ENCODE measurements around the gene TANGO2.

TANGO2 gene

DNA sequence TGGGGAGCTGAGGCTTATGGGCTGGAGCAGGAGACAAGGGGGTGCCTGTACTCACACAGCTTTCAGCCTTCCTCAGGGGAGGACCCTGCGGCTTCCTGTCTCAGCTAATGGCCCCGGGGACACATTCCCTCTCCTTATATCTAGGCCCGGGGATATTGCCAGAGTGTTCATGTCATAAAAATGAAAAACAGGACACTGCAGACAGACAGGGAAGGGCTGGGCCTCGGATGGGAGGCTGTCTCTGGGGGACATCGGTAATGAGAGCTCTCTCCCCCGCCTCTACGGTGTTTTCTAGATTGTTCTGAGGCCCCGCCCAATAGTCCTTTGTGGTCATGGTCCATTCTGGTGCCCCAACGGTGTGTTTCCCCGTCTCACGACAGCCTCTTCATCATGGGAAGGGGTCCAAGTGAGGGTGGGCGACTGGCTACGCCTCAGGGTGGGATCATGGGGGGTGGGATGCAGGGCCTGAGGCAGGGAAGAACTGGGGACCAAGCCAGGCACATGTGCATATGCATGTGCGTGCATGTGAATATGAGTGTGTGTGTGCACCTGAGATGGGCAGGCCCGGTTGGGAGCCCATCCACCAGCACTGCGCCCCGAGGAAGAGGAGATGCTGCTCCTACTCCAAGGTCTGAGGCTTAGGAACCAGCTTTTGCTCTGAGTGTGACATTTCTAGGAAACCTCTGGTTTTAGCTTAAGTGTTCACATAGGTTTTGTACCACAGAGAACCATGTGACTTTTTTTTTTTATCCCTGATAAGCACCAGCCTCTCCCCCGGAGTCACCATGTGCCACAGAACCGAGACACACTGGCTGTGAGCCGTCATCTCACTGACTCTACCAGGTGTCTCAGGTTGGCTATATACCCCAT, 9.6 kb upstream of the TANGO2 start:
- in situ Hi-C loops (cut with MboI; ENCODE audit: low sequenced_read_pairs): no loop called here

DNA sequence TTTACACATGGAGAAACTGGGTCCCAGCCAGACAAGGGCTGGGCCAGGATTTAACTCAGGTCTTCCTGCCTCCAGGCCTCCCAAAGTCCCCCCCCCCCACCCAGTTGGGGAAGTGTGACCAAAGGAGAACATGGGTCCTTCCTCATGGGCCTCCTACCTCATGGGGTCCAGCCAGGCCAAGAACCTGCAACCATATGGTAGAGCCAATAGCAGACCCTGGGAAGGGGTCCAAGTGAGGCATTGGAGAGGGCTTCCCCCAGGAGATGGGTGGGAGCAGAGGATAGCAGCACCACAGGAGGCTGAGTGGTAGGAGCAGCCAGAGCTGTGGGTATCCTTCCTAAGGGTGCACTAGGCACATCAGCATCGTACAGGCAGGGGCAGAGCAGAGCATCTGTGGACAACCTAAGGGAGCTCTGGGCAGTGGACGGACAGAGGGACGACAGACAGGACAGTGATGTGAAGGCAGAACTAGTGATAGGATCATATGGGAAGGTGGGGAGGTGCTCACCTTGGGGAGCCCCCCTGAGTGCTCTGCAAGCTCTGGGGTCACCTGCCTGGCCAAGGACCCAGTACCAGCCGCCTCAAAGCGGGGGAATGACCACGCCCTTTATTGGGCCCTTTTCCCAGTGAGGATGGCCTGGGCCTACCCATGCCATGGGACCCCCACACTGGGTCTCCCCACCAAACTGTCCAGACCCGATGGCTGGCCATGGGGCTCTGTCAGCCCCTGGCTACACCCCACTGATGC, 8.7 kb upstream of the TANGO2 start:
- in situ Hi-C loops (cut with MboI; ENCODE audit: low sequenced_read_pairs): no loop called here

DNA sequence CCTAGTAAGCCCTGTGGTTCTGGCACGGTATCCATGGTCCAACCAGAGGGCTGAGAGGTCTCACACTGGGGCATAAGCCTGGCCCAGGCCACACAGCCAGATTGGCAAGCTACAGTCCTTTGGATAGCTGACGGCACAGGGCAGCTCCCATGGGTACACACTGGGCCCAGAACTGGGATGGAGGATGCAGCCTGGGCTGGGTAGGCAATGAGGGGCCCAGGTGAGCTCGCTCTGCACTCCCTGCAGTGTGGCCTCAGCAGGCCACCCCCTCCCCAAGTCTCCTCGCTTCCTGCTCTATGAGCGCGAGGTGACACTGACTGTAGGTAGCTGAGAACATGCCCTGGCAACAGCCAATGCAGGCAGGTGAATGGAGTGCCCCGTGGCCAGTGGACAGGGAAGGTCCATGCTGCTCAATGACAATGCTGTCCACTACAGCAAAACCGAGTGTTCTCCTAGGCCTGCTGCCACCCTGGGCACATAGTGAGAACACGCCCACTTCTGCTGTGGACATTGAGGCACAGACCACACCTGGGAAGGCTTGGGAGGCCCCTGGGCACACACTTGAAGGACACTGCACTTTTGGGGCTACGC, 8.1 kb upstream of the TANGO2 start:
- in situ Hi-C loops (cut with MboI; ENCODE audit: low sequenced_read_pairs): no loop called here

DNA sequence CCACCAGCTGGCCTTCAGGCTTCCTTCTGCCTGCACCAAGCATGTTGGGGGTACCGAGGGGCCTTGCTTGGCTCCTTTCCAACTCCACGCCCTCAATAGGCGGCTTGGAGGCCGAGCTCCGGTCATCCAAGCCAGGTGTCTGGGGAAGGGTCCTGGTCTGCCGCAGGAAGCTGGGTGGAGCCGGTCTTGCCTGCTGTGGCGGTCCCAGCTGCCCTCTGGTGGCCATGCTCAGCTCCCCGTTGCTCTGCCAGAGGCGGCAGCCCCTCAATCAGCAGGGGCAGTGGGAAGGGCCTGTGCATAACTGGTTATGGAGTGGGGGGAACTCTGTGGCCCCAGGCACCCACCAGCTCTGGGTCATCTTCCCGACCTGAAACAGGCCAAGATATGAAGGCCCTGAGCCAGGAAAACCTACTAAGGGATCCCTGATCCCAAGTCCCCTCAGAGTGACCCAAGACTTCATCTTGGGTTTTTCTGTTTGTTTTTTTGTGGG, 7.5 kb upstream of the TANGO2 start:
- in situ Hi-C loops (cut with MboI; ENCODE audit: low sequenced_read_pairs): no loop called here

DNA sequence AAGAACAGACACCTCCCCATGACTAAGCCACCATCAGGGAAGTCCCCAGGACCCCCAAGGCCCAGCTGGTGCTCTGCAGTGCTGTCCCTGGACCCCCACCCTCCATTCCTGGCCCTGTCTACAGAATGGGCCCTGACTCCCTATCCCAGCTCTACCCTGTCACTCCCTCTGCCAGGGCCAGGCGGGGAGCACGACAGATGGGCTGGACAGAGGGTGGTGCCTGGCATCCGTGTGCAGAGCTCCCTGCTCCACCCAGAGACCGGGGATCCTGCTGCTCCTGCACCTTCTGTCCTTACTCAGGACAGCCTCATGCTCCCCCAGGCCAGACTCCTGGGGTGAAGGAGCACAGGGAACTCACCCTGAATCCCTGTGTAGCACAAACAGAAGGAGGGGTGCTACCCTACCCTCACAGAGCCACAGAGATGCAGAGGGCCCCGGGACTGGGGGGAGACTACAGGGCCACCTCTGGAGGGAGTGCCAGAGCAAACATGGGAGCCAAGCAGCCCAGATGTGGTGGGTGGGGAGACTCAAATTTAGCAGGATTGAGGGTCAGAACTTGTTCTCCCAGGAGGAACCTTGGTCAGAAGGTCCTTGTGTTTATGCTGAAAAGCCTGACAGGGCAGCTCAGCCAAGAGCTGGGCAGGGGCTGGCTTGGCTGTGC, 6.3 kb upstream of the TANGO2 start:
- in situ Hi-C loops (cut with MboI; ENCODE audit: low sequenced_read_pairs): no loop called here

DNA sequence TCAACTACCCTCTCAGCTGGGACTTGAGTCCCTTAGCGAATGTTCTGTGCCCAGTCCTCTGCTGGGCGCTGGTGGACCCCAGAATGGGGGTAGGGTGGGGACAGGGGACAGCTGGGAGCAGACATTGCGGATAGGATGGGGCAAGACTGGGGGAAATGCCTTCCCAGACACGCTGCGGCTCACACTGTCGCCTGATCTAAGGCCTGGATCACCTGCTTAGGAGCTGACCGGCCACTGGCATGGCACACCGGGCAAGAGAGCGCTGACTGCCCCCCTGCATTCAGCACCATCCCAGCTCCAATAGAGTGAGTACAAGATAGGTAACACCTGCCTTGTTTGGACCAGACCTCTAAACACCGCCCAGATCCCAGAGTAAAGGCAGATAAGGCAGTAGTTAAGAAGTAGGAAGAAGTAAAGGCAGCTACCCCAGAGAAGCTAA, 5.7 kb upstream of the TANGO2 start:
- in situ Hi-C loops (cut with MboI; ENCODE audit: low sequenced_read_pairs): no loop called here

DNA sequence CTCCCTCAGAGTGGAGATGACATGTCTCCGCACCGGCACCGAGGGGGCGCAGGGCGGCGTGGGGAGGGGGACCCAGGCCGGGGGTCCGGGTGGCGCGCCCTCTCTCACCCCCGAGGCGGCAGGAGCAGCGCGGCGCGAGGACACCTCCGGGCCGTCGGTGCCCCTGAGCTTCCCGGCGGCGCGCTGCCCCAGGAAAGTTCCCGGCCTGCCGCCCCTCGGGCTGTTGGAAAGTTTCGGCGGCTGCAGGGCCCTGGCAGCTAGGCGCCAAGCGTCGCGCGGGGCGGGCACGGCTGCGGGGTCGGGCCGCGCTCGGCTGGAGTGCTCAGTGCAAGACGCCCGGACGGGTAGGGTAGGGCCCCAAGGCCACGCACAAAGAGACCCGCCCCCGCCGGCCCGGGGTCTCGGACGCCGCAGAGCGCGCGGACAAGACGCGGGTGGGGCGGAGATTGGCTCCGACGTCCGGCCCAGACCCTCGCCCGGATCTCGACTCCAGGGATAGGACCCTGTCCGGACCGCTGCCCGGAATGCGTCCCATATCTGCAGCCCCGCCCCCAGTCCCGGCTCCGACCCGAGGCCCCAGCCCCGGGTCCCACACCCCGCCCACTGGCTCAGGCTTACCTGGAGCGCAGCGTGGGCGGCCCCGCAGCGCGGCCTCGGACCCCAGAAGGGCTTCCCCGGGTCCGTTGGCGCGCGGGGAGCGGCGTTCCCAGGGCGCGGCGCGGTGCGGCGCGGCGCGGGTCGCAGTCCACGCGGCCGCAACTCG, 4.8 kb upstream of the TANGO2 start:
- in situ Hi-C loops (cut with MboI; ENCODE audit: low sequenced_read_pairs): no loop called here

DNA sequence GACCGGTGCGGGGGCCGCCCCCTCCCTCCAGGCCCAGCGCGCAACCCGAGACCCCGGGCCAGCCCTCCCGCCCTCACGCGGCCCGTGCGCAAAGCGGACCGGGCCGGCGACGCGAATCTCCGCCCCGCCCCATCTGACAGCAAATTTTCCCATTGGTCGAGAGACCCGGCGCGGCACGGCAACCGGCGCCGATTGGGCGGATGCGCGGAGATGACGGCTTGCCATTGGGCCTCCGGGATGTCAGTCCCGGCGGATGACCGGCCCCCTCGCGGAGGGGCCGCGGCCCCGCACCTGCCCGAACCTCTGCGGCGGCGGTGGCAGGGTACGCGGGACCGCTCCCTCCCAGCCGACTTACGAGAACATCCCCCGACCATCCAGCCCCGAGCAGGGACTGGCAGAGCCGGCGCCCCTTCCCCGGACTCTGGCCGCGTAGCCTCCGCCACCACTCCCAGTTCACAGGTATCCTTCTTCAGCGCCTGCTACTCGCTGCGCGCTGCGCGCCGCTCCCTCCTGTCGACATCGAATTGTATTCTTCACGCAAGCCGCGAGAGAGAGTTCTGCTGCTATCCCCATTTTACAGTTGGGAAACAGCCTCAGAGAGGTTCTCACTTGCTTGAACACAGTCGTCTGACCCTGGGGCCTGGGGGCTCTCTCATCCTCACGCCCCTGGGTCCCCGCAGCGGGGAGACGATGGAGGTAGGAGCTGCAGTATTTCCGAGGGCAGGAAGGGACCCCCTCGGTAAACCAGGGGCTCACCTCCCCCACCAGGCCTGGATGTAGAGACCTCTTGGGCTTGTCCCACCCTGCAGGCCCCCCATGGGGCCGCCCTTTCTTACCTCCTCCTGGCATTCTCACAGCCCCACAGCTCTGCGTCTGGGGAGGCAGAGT, 3.9 kb upstream of the TANGO2 start, which contains the start of gene ARVCF:
TSS of gene ARVCF (minus strand) at position 90 of the 888 bp plus-strand sequence. CDS start 26,029 bp downstream, outside the sequence.
- in situ Hi-C loops (cut with MboI; ENCODE audit: low sequenced_read_pairs): no loop called here

DNA sequence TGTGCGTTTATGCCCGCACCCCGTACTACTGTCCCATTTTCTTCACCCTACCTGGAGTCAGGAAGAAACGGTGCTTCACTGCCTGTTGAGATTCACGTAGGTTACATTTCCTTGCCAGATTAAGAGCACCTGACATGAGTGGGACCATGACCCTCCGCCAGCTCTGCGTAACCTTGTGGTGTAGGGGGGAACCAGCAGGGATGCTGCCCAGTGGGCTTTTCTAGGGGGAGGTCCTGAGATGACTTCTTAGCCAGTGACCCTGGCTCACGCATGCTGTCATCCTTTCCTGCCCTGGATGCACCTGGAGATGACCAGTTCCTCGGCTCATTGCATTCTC, 3.3 kb upstream of the TANGO2 start:
- in situ Hi-C loops (cut with MboI; ENCODE audit: low sequenced_read_pairs): no loop called here

DNA sequence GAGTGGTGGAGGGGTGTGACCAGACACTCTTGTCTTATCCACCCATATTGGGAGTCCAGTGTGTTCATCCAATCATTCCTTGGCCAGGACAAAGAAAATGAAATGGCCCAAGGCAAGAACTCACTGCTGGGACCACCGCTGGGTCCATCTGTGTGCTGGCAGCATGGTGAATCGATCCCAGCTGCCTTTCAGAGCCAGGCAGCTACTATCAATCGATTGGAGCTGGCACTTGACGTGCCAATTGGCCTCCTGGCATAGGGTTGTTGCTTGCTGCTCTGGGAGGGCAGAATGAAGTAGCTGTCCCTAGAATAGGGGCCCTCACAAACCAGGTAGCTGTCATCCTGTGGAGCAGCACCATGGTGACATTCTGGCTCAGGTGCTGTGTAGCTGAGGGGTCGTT, 2.9 kb upstream of the TANGO2 start:
- in situ Hi-C loops (cut with MboI; ENCODE audit: low sequenced_read_pairs): no loop called here

DNA sequence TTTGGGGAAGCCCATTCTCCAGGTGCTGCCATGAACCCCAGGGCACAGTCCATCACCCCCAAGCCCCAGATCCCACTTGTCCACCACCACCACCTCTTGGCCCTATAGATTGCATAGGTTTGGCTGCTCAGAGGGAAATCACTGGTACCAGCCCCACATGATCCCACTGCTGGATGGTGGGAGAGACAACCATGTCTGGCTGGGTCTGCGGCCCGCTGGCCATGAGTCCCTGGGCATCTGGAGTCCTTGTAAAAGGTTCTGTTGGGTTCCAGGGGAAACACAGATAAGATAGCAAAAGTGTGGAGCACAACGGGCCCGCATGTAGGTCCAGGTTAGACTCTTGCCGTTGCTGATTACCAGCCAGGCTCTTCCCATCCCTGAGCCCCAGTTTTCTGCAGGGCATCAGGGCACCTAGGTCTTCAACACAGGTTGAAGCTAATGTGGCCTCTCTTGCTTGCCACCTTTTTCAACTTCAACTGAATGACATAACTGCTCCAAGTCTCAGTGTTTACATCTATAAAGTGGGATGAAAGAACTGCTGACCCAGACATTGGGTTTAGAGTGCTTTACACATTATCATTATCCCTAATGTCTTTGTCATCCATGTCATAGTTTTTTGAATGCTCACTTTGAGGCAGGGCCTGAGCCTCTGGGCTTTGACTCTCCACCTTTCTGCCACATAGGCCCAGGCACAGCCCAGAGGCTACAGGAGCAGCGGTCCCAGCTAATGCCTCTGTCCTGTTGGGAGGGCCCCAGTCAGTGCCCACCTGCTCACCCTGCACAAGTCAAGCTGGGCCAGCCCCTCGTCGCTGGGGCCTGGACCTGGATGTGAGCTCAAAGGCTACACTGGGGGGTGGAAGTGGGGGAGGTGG, 1.0 kb upstream of the TANGO2 start:
- in situ Hi-C loops (cut with MboI; ENCODE audit: low sequenced_read_pairs): no loop called here

DNA sequence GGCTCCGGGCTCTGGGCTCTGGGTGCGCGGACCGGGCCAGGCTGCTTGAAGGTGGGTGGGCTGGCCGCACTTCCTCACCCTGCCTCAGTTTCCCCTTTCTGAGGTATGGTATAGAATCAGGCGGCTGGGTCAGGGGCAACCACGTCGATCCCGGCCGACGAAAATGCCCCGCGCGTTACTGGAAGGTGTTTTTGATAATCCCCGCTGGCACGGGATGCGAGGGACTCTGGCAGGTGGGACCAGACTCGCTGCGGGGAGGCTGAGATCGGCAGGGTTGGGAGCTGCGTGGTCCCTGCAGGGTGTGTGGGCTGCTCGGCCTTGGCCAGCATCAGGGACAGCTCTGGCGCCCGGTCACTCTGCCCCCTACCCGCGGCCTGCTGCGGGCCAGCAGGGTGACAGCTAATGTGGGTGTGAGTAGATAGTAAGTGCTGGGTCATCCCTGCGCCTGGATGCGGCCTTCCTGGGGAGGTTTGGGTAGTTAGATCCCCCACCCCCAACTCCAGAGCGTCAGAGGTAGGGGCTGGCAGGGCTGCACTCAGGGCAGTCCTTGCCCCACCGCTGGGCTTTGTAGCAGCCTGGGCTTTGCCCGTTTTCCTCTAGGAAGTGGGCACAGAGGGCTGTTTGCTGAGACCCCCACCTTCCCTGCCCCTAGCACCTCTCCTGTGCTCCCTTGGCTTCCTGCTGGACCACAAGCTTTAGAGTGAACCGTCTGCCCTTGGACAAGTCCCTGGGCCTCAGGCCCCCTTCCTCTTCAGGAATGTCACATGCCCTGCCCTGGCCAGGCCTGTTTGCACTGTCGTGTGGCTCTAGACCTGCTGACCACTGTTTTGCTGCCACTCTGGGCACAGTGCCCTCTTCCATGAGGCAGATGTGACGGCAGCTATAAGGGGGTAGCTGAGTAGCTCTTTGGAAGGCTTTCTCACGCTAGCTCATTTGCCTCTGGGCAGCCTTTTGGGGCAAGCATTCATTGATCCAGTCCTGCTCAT, 579 bp downstream of the TANGO2 start:
- in situ Hi-C loops (cut with MboI; ENCODE audit: low sequenced_read_pairs): no loop called here

DNA sequence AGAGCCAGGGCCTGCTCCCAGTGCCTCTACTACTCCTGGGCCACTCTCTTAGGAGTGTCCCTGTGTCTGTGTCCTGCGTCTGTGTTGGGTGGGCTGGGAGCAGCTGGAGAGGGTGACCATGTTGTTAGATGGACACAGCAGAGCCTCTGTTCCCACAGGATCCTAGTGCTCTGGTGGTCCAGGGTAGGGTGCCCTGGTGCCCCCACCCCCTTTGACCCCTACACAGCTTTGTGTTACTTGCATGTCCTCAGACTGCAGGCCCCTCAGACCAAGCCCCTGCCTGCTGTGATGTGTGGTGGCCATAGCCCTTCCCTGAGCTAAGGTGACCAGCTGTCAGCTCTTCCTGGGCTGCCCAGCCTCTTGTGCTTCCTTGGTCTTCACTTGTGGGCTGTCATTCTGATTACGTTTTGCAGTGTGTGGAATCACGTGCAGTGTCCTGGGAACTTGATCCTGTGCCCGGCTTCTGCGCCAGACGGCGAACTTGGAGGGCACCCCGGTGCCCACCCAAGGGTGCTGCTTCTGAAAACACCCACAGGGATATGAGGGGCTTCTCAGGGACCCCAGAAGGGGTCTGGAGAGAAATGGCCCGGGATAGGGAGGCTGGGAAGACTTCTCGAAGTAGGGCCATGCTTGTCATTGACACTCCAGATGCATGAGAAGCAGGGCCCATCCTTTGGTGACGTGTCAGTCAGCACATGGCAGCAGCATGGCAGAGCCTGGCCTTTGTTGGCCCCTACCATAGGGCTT, 1.5 kb downstream of the TANGO2 start:
- in situ Hi-C loops (cut with MboI; ENCODE audit: low sequenced_read_pairs): no loop called here

DNA sequence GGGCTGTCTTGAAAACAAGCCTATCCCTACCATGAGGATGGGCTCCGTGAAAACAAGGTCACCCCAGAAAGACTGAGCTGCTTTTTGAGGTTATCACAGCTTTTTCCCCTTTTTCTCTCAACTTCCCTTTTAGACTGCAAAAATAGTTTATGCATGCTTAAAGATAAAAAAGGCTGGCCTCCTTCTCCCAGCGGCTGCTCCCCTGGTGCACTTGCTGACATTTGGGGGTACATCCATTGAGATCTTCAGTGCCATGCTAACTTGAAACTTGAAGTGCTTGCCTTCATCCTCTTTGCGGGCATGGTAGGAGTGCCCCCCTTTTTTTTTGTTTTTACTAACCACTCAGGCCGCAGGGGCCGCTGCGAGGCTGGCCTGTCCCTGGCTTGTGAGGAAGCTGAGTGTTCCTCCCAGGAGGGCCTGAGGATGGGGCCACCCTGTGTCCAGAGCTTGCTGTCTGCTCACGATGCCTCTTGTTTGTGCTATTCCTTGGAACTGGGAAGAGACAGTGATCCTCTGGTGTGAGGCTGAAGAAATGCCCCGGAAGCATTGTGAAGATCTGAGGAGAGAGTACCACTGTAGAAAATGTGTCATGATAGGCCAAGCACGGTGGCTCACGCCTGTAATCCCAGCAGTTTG, 2.2 kb downstream of the TANGO2 start:
- in situ Hi-C loops (cut with MboI; ENCODE audit: low sequenced_read_pairs): no loop called here

DNA sequence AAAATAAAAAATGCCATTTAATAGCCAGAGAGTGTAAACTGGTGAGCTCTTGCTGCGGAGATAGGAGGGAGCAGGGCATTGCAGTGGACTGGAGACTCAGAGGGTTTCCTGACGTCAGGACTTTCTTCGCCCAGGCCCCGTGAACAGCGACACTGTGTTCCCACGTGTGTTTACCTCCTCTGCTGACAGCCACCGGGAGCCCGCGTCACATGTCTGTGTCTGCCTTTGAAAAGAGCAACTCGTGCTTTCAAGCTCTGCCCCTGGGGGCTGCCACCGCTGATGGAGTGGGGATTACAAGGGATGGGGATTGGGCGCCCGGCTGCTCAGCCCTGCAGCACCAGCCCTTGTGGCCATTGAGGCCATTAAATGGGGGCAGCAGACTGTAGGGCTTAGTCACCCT, 3.3 kb downstream of the TANGO2 start:
- in situ Hi-C loops (cut with MboI; ENCODE audit: low sequenced_read_pairs): no loop called here
